PFSK-1 (cell line): ENCODE data around the gene S100B.

Experiments
- POLR2AphosphoS5 ChIP-seq: IDR thresholded peaks from 2 replicates; pipeline ENCODE4 v1.6.1; 2012; ENCODE audit warnings: low read depth, mild to moderate bottlenecking, control low read depth, low read length, moderate library complexity
- SIN3A ChIP-seq: IDR thresholded peaks from 2 replicates; pipeline ENCODE4 v1.6.1; 2012; ENCODE audit warnings: mild to moderate bottlenecking, low read length, moderate library complexity, borderline replicate concordance; ENCODE audit not compliant: insufficient read depth
- TAF1 ChIP-seq: IDR thresholded peaks from 2 replicates; pipeline ENCODE4 v1.6.1; 2012; ENCODE audit warnings: low read length, control low read depth, borderline replicate concordance; ENCODE audit not compliant: insufficient read depth
- TF ChIP-seq, protein P1 (sequence below), 2 experiments: IDR thresholded peaks; 2 replicates each; pipeline versions ENCODE4 v1.6.1 to v1.8.0; 2011 to 2012; ENCODE audit warnings: low read depth in 2 of 2, low read length in 2 of 2, control low read depth in 1 of 2, inconsistent platforms in 1 of 2, mild to moderate bottlenecking in 1 of 2, moderate library complexity in 1 of 2; ENCODE audit not compliant: insufficient read depth in 1 of 2

DNA sequence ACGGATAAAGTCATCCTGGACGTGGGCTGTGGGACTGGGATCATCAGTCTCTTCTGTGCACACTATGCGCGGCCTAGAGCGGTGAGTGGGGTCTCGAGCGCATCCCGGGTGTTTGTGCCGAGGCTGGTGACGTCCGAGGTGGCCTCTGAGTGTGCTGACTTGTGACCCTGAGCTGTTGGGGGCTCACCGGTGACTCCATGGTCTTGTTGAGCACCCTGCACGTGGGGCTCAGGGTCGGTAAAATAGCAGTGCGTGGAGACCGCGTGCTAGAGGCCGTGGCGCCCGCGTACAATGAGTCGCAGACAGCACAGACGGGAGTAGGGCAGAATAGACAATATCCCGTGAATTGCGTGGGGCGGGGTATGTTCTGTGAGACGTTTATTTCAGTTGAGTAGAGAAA lies 43.7 kb upstream of the S100B start:
- TF ChIP-seq SIN3A, result no peak
- TF ChIP-seq, protein P1, sequence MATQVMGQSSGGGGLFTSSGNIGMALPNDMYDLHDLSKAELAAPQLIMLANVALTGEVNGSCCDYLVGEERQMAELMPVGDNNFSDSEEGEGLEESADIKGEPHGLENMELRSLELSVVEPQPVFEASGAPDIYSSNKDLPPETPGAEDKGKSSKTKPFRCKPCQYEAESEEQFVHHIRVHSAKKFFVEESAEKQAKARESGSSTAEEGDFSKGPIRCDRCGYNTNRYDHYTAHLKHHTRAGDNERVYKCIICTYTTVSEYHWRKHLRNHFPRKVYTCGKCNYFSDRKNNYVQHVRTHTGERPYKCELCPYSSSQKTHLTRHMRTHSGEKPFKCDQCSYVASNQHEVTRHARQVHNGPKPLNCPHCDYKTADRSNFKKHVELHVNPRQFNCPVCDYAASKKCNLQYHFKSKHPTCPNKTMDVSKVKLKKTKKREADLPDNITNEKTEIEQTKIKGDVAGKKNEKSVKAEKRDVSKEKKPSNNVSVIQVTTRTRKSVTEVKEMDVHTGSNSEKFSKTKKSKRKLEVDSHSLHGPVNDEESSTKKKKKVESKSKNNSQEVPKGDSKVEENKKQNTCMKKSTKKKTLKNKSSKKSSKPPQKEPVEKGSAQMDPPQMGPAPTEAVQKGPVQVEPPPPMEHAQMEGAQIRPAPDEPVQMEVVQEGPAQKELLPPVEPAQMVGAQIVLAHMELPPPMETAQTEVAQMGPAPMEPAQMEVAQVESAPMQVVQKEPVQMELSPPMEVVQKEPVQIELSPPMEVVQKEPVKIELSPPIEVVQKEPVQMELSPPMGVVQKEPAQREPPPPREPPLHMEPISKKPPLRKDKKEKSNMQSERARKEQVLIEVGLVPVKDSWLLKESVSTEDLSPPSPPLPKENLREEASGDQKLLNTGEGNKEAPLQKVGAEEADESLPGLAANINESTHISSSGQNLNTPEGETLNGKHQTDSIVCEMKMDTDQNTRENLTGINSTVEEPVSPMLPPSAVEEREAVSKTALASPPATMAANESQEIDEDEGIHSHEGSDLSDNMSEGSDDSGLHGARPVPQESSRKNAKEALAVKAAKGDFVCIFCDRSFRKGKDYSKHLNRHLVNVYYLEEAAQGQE (IDR thresholded peaks at IDR 0.05; ENCODE audit: insufficient read depth in 1 of 2, low read depth in 2 of 2, low read length in 2 of 2), result no peak
- TF ChIP-seq POLR2AphosphoS5, result no peak
- no peak for TF ChIP-seq TAF1
